CD4-positive, alpha-beta T cell treated with Interleukin-4 for 1 hour (primary cell): ENCODE results near the gene ARSH.
"Not testable (repeated sequence)": the region's sequence is repeated elsewhere in the genome, so short reads cannot be mapped to it uniquely, and the experiment has no call there.

Experiments
- DNase-seq, 2 donors: peaks; one replicate each; pipeline ENCODE4 v3.0.0-alpha.2; 2020 to 2022

ARSH gene

DNA sequence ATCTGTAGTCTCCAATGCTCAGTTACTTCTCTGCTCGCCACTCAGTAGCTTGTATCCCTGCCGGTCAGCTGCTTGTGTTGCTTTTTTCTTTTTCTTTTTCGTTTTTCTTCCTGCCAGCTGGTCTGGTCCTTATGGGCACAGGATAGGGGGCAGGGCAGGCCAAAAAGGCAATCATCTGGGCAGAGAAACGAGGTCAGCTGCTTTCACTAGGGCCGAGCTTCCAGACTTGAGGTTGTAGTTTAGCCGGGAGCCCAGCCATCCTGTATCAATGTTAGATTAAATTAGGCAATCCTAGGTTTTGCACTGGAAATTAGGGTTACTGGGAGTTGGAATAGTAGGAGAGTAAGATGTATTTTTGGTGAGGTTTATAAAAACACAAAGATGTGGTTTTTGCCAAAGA is 38.3 kb downstream of the ARSH start:
- no peak for DNase-seq

DNA sequence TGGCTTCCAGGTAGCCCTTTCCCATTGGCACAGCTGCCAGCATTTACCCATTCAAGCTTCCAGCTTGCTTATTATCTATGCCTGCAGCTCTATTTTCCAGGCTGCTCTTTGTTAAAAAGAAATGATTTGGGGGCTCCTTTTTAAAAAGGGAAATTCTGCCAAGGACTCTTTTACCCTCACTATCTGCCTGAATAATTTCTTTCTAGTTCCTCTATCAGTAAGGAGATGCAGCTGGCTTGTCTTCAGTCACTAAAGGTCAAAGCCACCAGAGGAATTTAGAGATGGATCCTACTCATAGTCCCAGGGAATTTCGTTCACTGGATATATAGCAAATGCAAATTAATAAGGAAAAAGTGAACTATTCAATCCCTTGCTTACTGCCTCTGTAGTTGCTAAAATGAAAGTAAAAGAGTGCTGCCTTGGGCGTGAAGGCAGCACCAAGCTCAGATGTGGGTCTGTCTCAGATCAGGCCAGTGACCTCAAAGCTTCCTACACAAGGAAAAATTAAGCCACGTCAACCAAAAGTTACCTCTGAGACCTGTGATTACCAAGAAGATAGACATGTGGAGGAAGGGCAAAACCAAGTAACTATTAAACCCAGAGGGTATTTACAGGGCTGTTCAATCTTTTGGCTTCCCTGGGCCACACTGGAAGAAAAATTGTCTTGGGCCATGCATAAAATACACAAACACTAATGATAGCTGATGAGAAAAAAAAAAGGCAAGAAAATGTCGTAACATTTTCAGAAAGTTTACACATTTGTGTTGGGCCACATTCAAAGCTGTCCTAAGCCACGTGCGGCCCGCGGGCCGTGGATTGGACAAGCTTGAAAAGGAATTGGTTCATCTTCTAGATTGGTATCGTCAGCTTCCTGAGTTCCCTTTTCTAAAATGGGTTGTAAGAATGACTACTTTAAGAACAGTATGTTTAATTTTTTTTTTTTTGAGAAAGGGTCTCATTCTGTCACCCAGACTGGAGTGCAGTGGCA is 40.2 kb downstream of the ARSH start:
- no peak for DNase-seq

DNA sequence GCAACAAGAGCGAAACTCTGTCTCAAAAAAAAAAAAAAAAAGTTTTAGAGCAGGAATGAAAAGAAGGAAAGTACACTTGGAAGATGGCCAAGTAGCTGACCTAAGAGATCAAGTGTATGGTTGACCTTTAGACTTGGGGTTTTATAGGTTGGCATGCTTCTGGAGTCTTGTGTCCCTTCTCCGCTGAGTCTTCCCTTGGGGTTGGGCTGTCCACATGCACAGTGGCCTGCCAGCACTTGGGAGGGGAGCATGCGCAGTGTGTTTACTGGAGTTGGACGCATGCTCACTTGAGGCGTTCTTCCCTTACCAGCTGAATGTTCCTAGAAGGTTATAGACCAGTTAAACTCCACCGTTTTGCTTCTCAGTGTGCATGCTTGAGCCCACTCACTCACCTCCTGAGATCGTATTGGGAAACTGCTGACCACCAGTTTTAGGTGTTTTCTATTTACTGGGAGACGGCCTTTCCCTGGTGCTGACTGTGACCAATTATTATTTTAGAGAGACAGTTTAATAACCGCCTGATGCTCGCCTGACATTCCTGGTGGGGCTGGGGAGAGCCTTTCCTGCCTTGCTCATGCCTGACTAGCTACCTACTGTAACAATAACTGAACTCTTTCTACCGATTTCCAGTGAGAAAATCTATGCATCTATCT is 44.3 kb downstream of the ARSH start:
- DNase-seq, result not testable (repeated sequence)

DNA sequence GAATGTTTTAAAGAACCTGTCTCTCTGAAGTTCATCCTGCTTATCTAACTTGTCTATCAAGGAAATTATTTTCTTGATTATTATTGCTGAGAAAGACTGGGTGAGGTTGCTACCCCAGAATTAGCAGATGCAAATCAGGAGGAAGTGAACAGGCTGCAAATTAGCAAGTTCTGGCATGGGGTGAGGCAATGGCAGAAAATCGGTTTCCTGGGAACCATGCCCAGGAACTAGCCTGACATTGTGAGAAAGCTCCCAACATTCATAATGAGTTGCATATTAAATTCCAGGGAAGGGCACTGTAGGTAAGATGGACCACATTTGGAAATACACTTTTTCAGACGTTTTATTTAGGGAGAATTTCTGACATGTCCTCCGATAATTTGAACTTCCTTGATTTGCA is 46.5 kb downstream of the ARSH start:
- no peak for DNase-seq

DNA sequence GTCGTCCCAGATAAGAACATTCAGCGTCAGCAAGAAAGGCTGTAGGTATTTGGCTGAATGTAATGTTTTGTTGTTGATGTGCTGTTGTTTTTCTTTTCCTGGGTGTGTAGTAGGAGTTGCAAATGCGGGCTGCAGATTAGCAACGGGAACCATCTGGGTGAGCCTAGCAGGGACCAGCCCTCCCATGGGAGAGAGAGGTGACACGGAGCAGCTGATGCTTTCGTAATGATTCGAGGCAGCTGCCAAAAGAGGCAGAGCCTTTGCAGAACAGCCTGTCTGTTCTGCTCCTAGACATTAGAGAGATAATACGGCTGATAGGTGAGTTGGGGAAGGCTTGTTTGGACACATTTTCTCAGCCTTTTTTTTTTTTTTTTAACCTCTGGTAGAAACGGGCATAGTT is 60.2 kb downstream of the ARSH start:
- DNase-seq, result no peak

DNA sequence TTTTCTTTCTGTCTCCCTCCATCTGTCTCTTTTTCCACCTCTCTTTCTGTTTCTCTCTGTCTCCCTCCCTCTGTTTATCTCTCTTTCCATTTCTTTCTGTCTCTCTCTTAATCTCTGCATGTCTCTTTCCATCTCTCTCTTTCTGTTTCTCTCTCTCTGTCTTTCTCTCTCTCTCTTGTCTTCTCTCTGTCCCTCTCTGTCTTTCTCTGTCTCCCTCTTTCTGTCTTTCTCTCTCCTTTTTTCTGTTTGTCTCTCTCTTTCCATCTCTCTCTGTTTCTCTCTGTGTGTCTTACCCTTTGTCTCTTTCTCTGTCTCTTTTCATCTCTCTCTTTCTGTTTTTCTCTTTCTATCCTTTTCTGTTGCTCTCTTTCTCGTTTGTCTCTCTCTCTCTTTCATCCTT is 69.6 kb downstream of the ARSH start:
- no peak for DNase-seq

DNA sequence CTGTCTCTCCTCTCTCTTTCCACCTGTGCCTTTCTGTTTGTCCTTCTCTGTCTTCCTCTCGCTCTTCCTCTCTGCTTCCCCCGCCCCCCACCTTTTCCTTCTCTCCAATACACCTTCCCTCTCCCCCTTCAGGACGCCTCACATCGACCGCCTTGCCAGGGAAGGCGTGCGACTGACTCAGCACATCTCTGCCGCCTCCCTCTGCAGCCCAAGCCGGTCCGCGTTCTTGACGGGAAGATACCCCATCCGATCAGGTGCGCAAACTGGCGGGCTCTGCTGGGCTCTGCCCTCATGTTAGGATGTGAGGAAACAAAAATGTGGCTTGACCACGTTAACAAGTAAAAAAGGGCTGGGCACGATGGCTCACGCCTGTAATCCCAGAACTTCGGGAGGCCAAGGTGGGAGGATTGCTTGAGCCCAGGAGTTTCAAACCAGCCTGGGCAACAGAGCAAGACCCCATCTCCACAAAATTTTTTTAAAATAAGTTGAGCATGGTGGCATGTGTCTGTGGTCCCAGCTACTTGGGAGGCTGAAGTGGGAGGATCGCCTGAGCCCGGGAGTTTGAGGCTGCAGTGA is 70.2 kb downstream of the ARSH start:
- no peak for DNase-seq
